Measurements from ENCODE around the gene LGALS9.
"Not testable (repeated sequence)": the region's sequence is repeated elsewhere in the genome, so short reads cannot be mapped to it uniquely, and the experiment has no call there.

LGALS9 gene

DNA sequence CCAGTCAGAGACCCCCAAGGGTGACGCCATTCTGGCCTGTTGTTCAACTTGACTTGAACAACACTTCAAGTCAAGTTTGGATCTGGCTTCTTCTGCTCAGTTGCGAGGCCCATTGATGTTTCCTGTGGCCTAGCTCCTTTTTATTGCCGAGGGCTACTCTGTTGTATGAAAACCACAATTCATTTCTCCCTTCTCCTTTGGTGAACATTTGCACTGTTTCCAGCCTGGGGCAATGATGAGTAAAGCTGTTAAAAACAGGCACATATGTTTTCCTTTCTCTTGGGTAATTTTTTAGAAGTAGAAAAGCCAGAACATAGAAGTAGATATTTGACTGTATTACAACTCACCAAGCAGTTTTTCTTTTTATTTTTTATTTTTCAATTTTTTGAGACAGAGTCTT, 1.7 kb upstream of the LGALS9 start:
- not testable (repeated sequence) for DNase-seq (ENCODE audit: low read depth)

DNA sequence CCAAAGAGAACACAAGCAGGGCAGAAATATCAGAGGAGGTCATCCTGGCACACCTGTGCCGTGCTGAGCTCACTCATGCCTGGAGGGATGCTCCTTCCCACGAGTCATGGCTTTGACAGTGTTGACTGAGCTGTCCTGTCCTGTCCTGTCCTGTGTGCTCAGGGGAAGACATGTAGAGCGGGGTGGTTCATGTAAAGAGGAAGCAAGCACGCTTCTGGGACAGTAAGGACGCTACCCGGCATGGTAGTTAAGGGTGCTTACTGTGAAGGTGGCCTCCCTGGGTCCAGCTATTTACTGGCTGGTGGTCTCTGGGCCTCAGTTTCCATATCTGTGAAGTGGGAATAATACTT, 398 bp downstream of the LGALS9 start:
- no peak for DNase-seq (ENCODE audit: low read depth)

DNA sequence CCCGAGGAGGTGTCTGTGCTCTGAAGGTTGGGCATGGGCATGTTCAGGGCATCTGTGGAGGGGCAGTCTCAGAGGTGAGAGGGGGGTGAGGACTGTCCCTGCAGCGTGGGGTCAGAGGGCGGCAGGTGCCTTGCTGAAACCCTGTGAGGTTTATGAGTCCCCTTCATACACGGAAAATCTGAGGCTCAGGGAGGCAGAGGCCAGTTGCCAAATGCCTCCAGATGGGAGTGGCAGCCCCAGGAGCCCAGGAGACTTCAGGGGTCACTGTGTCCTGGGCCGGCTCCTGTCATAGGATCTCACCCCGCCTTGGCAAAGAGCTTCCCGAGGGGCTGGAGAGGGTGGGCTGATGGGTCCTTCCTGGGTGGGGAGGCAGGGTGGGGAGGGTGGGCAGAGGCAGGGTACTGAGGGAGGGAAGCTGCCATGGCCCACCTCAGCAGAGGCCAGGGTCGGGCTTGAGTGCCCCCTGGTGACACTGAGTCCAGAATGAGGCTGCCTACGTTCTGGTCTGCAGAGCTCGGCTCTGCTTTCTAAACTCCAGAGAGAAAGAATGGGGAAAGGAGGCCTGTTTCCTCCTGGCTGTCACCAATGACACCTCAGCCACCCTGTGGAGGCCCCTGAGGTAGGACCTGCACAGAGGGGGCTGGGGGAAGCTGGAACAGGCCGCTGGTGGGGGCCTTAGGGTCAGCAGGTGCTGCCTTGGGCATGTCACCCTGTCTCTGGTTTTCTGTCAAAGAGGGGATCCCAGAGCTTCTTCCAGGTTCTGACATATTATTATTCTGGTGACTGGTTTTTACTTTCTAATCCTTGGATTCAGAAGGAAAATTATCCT, 1.1 kb downstream of the LGALS9 start:
- DNase-seq (ENCODE audit: low read depth): no peak

DNA sequence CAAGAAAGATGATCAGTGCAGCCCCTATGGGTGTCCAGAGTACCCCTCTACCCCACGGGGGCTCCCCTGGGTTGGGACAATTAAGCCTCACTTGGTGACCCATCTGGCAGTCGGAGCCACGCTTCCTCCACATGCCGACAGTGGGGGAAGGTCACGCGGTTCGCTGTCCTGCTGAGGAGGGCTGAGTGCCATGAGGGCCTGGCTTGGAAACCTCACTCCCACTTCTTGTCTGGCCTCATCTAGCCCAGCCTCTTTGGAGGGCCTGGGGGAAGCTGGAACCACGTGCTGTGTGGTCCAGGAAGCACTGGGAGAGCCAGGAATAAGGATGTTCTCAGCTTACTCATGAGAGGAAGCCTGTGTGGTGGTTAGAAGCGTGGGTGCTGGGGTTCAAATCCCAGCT, 1.8 kb downstream of the LGALS9 start:
- not testable (repeated sequence) for DNase-seq (ENCODE audit: low read depth)

DNA sequence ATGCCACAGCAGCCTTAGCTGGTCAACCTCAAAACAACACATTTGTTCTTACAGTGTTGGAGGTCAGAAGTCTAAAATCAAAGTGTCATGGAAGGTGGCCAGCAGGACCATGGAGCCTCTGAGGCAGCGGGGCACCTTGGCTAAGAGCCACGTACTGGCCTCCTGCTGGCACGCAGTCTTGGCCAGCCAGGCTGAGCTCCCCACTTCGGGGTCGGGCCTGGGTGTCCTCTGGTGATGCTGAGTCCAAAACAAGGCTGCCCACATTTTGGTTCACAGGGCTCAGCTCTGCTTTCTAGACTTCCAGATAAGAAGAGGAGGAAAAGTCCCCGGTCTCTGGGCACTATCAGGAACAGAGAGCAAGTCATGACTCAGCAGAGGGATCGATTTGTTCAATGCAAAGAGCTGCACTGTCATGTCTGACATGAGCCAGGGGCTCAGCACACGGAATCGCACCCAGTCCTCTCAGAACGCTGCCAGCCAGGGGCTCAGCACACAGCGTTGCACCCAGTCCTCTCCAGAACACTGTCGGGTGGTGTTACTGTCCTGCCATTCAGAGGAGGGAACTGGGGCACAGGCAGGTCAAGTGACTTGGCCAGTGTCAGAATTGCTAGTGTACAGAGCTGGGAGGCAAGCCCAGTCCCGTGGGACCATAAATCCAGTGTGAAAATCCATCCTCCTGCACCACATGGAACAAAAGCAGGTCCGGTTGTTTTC, 2.5 kb downstream of the LGALS9 start:
- no peak for DNase-seq (ENCODE audit: low read depth)

DNA sequence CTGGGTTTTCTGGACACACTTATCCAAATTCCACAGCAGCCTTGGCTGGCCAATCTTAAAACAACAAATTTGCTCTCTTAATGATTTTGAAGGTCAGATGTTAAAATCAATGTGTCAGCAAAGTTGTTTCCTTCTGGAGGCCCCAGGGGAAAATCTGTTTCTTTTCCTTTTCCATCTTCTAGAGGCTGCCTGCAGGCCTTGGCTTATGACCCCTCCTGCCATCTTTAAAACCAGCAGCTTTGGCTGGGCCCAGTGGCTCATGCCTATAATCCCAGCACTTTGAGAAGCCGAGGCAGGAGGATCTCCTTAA, 3.0 kb downstream of the LGALS9 start:
- DNase-seq (ENCODE audit: low read depth): no peak

DNA sequence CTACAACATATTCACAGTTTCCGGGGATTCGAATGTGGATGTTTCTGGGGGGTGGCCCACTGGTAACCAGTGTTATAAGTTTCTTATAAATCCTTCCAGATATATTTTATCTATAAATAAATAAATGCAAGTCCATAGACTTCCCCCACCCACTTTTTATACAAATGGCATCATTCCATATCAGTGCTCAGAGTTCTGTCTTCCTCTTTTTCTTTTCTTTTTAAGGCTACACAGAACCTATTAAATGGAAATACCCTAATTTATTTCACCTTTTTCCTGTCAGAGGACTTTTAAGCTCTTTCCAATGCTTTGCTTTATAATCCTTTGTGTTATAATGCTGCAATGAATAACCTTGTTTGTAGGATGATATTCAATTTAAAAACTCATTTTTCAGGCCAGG, 3.8 kb downstream of the LGALS9 start:
- DNase-seq (ENCODE audit: low read depth): no peak

DNA sequence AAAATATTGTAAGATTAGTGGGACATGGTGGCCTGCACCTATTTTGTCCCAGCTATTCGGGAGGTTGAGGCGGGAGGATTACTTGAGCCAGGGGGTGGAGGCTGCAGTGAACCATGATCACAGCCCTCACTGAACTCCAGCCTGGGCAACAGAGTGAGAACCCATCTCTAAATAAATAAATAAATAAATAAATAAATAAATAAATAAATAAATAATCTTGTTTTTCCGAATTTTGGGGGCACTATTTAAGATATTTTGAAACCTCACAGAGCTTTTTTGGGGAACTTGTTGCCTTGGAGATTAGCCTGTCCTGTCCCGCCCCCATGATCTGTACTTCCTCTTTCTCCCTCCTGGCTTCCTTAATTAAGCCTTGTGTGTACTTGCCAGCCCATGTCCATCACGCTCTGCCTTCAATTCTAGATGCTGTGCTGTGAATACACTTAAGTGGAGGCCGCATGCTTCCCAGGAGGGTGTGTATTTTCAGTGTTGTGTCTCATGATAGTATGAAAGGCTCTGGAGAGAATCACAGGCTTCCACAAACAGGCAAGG, 4.4 kb downstream of the LGALS9 start:
- DNase-seq (ENCODE audit: low read depth): no peak

DNA sequence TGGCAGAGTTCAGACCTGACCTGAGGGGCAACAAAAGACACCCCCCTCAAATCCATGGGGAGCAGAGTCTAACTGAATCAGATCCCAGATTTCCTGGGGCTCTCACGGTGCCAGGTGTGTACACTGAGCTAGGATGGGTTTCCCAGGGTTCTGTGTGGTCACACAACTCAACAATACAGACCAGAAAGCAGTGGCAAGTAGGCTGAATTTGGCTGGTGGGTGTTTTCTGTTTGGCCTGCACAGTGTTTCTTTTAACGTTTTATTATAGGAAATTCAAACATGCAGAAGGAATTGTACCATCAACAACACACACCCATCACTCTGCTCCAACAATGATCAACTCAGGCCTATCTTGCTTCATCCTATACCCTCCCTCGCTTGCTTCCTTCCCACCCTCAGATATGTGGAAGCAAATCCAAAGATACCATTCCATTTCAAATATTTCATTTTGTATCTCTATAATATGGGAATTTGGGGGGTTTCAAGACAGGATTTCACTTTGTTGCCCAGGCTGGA, 5.1 kb downstream of the LGALS9 start:
- DNase-seq (ENCODE audit: low read depth): not testable (repeated sequence)

DNA sequence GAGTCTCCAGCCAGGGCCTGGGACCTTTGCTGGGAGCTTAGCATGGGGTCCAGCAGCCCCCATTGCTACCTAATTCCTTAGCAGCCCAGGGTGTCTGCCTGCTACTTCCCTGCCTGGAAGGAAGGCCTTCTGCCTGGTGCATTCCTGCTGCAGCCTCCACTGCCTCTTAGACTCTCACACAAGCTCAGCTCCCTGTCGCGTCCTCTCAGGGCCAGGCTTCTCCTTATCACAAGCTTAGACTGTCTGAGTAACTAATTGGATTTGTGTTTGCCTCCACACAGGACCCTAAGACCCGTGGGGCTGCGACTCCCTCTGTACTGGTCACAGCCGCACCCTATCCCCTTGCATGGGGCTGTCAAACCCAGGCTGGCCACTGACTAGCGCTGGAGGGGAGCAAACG, 6.8 kb downstream of the LGALS9 start:
- not testable (repeated sequence) for DNase-seq (ENCODE audit: low read depth)

DNA sequence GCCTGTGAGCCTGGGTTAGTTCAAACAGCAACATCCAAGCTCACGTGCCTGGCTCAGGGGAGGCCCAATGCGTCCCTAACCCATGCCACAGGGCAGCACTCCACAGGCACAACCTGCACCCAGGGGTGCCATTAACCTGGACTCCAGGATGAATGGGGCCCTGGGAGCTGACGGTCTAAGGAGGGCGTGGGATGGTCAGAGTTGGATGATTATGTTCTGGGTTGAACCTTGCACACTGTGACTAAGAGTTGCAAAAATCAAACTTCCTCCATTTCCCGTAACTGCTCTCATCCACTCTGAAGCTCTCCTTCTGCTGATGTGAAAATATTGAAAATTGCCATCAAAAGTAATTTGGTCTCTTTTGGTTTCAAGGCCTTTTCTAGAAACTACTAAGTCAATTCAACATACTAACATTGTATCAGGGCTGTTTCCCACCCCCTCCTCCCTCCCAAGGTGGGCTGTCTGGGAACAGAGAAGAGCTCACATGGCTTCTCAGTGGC, 7.5 kb downstream of the LGALS9 start:
- DNase-seq (ENCODE audit: low read depth): not testable (repeated sequence)

DNA sequence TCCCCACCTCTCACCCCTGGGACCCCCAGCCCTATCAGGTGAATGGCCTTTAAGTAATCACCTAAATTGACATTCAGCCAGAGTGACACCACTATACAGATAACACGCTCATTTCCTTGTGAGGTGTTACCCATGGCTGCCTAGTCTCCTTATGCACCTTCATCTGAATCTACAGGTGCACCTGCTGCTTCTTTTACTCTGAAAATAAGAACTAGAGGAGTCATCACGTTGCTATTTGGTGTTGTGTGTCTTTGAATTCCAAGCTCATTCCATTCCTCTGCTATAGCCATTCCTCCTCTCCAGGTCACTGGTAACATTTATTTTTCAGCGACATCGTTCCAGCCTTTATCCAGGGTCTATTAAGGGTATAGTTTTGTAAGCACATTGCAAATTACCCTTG, 9.8 kb downstream of the LGALS9 start:
- DNase-seq (ENCODE audit: low read depth): no peak

DNA sequence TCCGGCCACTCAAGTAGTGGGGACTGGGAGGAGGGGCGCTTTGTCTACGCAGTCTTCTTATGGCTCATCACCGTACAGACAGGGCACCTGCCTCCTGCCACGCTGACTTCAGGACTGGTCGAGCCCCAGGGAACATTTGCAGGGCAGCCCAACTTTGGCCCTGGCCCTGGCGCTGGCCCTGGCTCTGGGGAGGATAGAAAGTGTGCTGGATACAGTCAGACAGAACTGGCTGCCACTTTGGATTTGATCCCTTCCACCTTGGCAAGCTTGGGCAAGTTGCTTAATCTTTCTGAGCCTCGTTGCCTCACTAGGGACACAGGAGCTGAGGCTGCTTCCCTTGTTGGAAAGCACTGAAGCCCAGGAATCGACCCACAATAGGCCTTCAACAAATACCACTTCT, 13.6 kb downstream of the LGALS9 start:
- DNase-seq (ENCODE audit: low read depth): no peak

DNA sequence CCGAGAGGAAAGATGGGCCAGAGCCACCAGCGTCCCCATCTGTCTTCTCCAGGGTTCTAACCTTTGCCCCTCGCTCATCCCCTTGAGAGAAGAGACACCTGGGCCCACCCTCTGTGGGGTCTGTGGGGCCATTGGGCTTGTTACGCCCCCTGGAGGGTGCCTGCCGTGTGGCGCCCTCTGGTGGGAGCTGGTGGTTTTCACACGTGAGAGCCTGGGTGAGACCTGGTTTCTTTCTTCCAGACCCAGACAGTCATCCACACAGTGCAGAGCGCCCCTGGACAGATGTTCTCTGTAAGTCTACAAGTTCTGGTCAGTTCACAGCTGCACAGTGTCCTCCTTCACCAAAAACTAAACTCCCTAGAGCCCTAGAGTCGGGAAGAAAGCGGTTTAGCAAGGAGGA, 14.6 kb downstream of the LGALS9 start:
- not testable (repeated sequence) for DNase-seq (ENCODE audit: low read depth)

DNA sequence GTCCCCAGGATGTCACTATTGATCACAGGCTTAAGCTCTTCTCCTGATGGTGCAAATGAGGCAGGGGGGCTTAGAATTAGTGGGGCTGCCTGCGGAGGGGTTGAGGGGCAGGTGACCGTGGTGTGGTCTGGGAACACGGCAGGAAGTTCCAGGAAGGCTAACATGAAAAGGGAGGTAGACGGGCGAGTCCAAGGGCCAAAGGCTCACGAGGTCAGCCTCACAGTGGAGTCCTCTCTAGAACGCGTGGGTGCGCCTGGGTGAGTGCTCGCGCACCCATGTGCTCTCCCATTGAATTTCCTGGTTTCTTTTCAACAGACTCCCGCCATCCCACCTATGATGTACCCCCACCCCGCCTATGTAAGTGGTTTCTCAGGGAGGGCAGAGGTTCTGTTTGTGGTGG, 15.2 kb downstream of the LGALS9 start:
- no peak for DNase-seq (ENCODE audit: low read depth)

DNA sequence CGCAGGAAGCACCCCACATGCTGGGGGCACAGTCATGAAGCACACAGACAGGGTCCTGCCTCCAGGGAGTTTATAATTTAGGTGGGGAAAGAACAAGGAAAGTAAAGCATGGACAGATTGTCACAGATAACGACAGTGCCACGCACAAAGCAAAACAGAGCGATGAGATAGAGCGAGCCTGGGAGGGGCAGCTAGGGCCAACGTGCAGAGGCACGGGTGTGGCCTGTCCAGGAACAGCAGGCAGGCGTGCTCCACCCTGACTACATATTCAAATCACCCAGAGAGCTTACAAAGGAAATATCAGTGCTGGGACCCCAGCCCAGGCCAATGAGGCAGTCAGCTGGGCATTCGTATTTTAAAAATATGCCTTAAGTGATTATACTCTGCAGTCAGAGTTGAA, 16.8 kb downstream of the LGALS9 start:
- no peak for DNase-seq (ENCODE audit: low read depth)

DNA sequence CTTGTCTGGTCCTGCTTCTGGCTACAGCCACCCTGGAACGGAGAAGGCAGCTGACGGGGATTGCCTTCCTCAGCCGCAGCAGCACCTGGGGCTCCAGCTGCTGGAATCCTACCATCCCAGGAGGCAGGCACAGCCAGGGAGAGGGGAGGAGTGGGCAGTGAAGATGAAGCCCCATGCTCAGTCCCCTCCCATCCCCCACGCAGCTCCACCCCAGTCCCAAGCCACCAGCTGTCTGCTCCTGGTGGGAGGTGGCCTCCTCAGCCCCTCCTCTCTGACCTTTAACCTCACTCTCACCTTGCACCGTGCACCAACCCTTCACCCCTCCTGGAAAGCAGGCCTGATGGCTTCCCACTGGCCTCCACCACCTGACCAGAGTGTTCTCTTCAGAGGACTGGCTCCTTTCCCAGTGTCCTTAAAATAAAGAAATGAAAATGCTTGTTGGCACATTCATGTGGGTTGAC, 18.2 kb downstream of the LGALS9 start:
- DNase-seq (ENCODE audit: low read depth): not testable (repeated sequence)

DNA sequence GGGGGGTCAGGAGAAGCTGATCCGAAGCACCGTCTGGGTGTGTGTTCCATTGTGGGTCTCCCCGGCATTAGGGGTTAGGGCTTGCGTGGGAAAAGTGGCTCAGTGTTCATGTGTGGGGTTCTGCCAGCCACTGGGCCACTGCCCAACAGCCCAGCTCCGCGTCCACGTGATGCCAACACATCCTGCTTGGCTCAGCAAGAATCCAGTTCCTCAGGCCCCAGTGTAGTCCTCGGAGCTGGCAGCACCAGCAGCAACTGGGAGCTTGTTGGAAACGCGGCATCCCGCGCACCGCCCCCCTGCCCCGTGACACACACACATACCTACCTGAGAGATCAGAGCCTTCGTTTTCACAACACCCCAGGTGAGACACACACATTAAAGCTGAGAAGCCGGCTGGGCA, 18.9 kb downstream of the LGALS9 start:
- DNase-seq (ENCODE audit: low read depth): no peak

DNA sequence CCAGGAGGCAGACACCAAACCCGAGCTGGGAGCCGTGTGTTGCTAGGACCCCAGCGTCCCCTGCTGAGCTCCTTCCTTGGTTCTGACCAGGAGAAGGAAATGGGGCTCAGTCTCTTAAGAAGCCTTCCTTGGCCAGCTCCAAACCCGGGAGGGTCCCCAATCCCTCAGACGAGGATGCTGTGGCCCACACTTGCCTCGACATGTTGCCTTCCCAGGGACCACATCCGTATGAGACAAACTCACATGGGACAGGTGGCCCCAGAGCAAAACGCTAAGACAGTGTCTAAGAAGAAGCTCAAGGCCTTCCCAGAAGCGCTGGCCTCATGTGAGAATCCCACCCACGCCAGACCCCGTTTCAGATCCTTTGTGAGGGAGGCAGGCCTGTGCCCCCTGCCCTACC, 19.8 kb downstream of the LGALS9 start:
- DNase-seq (ENCODE audit: low read depth): no peak

DNA sequence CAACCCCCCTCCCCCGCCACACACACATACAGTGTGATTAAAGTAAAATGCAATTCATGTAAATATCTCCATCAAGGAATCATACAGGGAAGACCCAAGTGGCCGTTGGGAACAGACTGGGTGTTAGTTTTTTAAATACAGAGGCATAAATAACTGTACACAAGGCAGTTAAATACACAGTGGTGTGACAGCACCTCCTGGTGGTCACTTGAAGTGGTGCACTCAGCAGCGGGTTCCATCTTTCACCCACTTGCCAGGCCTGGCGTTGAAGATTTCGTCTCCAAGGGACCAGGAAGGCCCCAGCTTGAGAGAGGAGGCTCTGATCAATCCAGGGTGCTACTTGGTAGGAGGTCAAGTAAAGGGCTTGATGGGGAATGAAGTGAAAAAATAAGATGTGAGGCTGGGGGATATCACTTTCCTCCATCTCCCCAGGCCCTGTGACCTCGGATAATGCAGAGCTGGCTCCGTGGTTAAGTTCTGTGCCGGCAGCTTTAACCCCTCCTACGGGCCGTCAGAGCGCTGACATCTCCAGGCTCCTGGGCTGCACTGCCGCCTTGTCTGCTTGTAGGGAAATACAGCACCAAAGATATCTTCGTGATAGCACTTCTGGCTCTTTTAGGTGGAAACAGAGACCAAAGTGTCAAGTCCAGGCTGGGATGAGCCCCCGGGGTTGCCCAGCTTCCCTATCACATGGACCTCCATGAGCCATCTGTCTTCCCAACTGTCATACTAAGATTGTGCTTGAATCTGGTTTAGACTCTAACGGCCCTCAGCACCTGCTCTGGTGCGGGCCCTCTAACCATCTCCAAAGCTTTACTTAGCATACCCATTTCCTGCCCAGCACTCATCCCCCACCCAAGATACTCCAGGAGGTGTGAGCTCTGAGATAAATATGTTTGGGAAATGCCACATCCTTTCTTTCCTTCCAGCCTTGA, 20.7 kb downstream of the LGALS9 start:
- peak; percentile 38 for DNase-seq (ENCODE audit: low read depth)

DNA sequence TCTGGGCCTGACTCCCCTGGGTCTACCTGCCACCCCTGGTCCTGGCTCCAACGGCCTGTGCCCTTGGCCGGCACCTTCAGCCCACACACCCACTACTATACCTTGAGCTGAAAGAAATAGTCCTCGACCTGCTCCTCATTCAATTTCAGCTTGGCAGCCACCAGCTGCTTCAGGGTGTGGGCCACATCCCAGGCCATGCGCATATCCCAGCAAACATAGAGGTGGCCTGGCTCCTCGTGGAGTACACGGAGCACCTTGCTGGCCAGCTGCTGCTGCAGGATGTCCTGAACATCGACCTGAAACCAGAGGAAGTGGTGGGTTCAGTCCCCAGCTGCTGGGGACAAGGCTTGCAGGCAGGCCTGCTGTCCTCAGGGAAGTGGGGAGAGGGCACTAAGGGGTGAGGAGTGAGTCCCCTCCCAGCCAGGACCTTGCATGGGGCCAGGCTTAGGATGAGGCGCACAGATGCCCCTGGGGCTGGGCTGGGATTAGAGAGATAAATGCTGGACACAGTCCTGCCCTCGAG, 22.5 kb downstream of the LGALS9 start:
- not testable (repeated sequence) for DNase-seq (ENCODE audit: low read depth)

DNA sequence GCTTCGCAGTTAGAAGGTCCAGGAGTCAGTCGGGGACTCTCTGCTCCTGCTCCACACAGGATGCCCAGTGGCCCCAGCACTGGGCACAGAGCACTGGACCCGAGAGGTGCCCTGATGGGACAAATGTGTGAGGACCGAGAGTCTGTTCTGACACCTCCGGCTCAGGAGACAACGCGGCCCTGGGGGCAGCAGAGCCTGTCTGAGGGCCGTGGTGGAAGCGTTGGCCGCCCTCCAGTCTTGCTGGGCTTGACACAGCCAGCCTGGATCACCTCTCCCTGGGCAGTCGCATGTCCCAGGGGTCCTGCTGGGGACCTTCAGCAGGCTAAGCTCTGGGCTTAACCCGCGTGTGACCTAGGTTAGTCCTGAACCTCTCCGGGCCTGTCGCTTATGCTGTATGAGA, 23.1 kb downstream of the LGALS9 start:
- DNase-seq (ENCODE audit: low read depth): no peak
